Stimulated activated CD8-positive, alpha-beta memory T cell treated with anti-CD3 and anti-CD28 coated beads, Interleukin-7, amount 100 ng/mL, for 48 hours (primary cell): ENCODE results near the gene CLDN22.
"Not testable (repeated sequence)": the region's sequence is repeated elsewhere in the genome, so short reads cannot be mapped to it uniquely, and the experiment has no call there.

Source experiments
- DNase-seq, 2 donors: peaks; one replicate each; pipeline ENCODE4 v3.0.0-alpha.2; 2020; ENCODE audit warnings: low read depth in 1 of 2; ENCODE audit errors: extremely low read depth in 1 of 2

The CLDN22 gene

GRCh38 chr4:183347566-183347965 is 27.5 kb upstream of the CLDN22 start:
- DNase-seq = no peak

- no peak for DNase-seq
Measured at GRCh38 chr4:183347146-183347545, 27.1 kb upstream of the CLDN22 start.

- no peak for DNase-seq
Measured at GRCh38 chr4:183345261-183345660, 25.2 kb upstream of the CLDN22 start.

- DNase-seq = no peak
Measured at GRCh38 chr4:183344523-183345255, 24.6 kb upstream of the CLDN22 start.

- DNase-seq = no peak
Measured at GRCh38 chr4:183343730-183344129, 23.7 kb upstream of the CLDN22 start.

GRCh38 chr4:183342541-183343533 is 22.8 kb upstream of the CLDN22 start:
- no peak for DNase-seq

- no peak for DNase-seq
Measured at GRCh38 chr4:183337833-183338232, 17.8 kb upstream of the CLDN22 start.

- no peak for DNase-seq
Measured at GRCh38 chr4:183337349-183337748, 17.3 kb upstream of the CLDN22 start.

GRCh38 chr4:183335369-183335940 is 15.4 kb upstream of the CLDN22 start:
- no peak for DNase-seq

- no peak for DNase-seq
Measured at GRCh38 chr4:183333983-183334382, 13.9 kb upstream of the CLDN22 start.

- DNase-seq = no peak
Measured at GRCh38 chr4:183333202-183333601, 13.1 kb upstream of the CLDN22 start.

- DNase-seq = no peak
Measured at GRCh38 chr4:183332447-183332846, 12.4 kb upstream of the CLDN22 start.

GRCh38 chr4:183330841-183331240 is 10.8 kb upstream of the CLDN22 start:
- DNase-seq = no peak

GRCh38 chr4:183329954-183330742 is 10.1 kb upstream of the CLDN22 start:
- no peak for DNase-seq

GRCh38 chr4:183329244-183329643 is 9.2 kb upstream of the CLDN22 start:
- no peak for DNase-seq

GRCh38 chr4:183328832-183329231 is 8.8 kb upstream of the CLDN22 start:
- DNase-seq = no peak

- DNase-seq = no peak
Measured at GRCh38 chr4:183327827-183328226, 7.8 kb upstream of the CLDN22 start.

- no peak for DNase-seq
Measured at GRCh38 chr4:183326853-183327252, 6.8 kb upstream of the CLDN22 start.

GRCh38 chr4:183326387-183326786 is 6.3 kb upstream of the CLDN22 start:
- DNase-seq = not testable (repeated sequence)

- no peak for DNase-seq
Measured at GRCh38 chr4:183324619-183325018, 4.5 kb upstream of the CLDN22 start.

- DNase-seq = not testable (repeated sequence)
Measured at GRCh38 chr4:183324056-183324455, 4.0 kb upstream of the CLDN22 start.
